Rectal smooth muscle tissue (tissue), 1 donor: ENCODE results near the gene SV2A.
"Not testable (repeated sequence)": the region's sequence is repeated elsewhere in the genome, so short reads cannot be mapped to it uniquely, and the experiment has no call there.

Experiments
- H3K27ac ChIP-seq: one replicate; pipeline ENCODE4 v1.7.0; 2013; ENCODE audit warnings: low read depth, low read length, inconsistent platforms
- H3K27me3 ChIP-seq: one replicate; pipeline ENCODE4 v1.7.0; 2013; ENCODE audit warnings: low read length; ENCODE audit not compliant: control insufficient read depth, insufficient read depth
- H3K36me3 ChIP-seq: one replicate; pipeline ENCODE4 v1.7.0; 2013; ENCODE audit warnings: low read length; ENCODE audit not compliant: control insufficient read depth, insufficient read depth
- H3K4me1 ChIP-seq: one replicate; pipeline ENCODE4 v1.7.0; 2013; ENCODE audit warnings: low read length; ENCODE audit not compliant: control insufficient read depth, insufficient read depth
- H3K4me3 ChIP-seq: one replicate; pipeline ENCODE4 v1.7.0; 2013; ENCODE audit warnings: low read length
- H3K9ac ChIP-seq: one replicate; pipeline ENCODE4 v1.7.0; 2013; ENCODE audit warnings: low read length

The SV2A gene

DNA sequence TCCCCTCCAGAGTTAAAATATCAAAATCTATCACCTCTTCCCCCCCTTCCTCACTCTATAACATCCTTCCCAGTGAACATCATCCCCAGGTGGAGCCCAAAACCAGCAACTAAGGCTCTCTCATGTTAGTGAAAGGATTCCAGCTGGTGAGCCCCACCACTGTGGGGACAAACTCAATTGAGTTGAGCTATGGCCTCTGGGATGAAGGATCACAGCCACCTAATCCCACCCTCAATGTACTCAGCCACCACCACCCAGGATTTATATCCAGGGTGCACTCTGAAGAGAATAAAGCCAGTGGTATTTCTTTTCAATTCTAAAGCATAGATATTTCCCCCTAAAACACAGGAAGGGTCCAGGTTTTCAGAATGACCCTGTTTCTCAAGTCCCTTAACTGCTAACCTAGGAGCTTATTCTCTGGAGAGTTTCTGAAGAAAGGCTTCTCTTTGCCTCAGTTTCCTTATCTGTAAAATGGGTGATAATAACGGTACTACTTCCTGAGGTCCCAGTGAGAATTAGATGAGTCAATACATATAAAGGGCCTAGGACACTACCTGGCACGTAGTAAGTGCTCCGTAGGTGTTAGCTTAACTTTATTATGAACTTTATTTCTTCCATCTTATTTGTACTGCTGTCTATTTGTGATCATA lies 33.9 kb downstream of the SV2A start:
- H3K4me3 ChIP-seq = no peak overlapping the region
- no peak overlapping the region for H3K27ac ChIP-seq

GRCh38 chr1:149881876-149882275 lies 35.8 kb downstream of the SV2A start:
- Histone ChIP-seq H3K9ac (no peak overlapping the region), H3K4me1 (peaks cover 7% of the 10 kb centered on the region), H3K4me3 (no peak overlapping the region), H3K27me3 (no peaks in the 10 kb centered on the region), H3K27ac (no peak overlapping the region), H3K36me3 (peaks cover 3% of the 10 kb centered on the region)

More for the DNA sequence above, 33.9 kb downstream of the SV2A start:
- Histone ChIP-seq H3K27me3 (no peaks in the 10 kb centered on the region), H3K9ac (no peak overlapping the region), H3K4me1 (peaks cover 7% of the 10 kb centered on the region), H3K36me3 (peaks cover 3% of the 10 kb centered on the region)

GRCh38 chr1:149879556-149879955 lies 38.1 kb downstream of the SV2A start:
- no peaks in the 10 kb centered on the region for H3K36me3 ChIP-seq
- no peak overlapping the region for H3K27ac ChIP-seq

DNA sequence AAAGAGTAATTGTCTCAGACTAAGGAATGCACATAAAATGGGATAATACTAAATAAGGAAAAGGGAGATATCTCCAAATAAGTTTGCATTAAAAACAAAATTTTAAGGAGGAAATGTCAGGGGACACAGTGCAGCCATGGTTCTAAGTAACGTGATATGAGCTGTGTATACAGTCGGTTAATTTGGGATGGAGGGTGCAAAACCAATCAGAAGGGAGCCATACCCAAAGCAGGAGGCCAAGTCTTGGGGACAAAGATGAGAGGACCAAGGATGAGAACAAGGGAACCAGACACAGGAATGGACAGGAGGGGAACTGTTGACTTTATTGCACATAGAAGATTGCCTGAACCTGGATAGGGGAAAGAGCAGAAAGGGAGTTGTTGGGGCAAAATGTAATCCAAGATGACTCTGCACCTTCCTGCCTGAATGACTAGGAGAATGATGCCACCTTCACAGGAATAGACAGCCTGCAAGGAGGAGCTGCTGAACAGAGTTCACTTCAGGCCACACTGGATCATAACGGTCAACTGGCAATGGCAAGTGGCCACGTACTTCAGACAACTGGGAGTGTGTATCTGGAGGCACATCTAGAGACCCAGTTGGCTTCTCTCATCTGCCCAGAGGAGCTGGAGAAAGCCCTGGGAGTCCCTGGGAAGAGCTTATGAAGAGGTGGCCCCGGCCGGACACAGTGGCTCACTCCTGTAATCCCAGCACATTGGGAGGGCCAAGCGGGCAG lies 40.3 kb downstream of the SV2A start:
- Histone ChIP-seq H3K27ac (no peak overlapping the region), H3K27me3 (no peaks in the 10 kb centered on the region), H3K9ac (no peak overlapping the region), H3K4me3 (no peak overlapping the region), H3K36me3 (no peaks in the 10 kb centered on the region), H3K4me1 (no peaks in the 10 kb centered on the region)

More at GRCh38 chr1:149879556-149879955, 38.1 kb downstream of the SV2A start:
- Histone ChIP-seq H3K27me3 (no peaks in the 10 kb centered on the region), H3K9ac (no peak overlapping the region), H3K4me1 (peaks cover 3% of the 10 kb centered on the region), H3K4me3 (no peak overlapping the region)

- not testable (repeated sequence) for H3K4me3 ChIP-seq, H3K27me3 ChIP-seq, H3K4me1 ChIP-seq, H3K27ac ChIP-seq, H3K36me3 ChIP-seq, H3K9ac ChIP-seq
Measured at GRCh38 chr1:149873060-149873459, 44.6 kb downstream of the SV2A start.

GRCh38 chr1:149866887-149867286 lies 50.8 kb downstream of the SV2A start:
- H3K4me1 ChIP-seq, H3K4me3 ChIP-seq, H3K36me3 ChIP-seq, H3K27ac ChIP-seq, H3K27me3 ChIP-seq, H3K9ac ChIP-seq: not testable (repeated sequence)

GRCh38 chr1:149861497-149862054 lies 56.1 kb downstream of the SV2A start:
- not testable (repeated sequence) for H3K27me3 ChIP-seq, H3K9ac ChIP-seq, H3K4me3 ChIP-seq, H3K36me3 ChIP-seq, H3K27ac ChIP-seq, H3K4me1 ChIP-seq

DNA sequence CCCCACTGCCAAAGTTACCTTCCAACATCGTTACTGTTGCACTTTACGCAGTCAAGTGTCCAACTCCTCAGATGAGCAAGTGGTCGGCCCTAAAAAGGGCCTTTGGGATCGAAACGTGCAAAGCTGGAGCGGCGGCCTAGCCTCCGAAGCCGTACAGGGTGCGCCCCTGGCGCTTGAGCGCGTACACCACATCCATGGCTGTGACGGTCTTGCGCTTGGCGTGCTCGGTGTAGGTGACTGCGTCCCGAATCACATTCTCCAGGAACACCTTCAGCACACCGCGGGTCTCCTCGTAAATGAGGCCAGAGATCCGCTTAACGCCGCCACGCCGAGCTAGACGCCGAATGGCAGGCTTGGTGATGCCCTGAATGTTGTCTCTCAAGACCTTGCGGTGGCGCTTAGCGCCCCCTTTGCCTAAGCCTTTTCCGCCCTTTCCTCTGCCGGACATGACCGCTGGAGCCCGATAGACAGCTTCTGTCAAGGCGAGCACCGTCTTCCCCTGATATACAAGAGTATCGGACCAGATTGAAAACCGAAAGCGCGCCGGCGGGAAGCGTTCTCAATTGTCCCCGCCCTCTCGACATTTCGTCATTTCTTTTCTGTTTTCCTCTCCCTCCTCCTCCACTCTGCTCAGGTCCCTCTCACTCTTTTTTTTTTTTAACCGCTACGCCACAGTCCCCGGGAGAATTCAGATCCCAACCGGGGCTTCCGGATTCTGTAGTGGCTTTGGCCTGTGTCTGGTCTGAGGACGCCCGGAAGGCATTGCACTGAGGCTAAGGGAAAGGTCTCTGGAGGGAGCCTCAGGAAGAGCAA lies 56.8 kb downstream of the SV2A start:
- H3K4me3 ChIP-seq, H3K9ac ChIP-seq, H3K36me3 ChIP-seq, H3K4me1 ChIP-seq, H3K27ac ChIP-seq, H3K27me3 ChIP-seq: not testable (repeated sequence)

GRCh38 chr1:149860271-149860670 lies 57.4 kb downstream of the SV2A start:
- not testable (repeated sequence) for H3K27ac ChIP-seq, H3K4me1 ChIP-seq, H3K4me3 ChIP-seq, H3K36me3 ChIP-seq, H3K27me3 ChIP-seq, H3K9ac ChIP-seq
